Middle frontal gyrus (tissue), 1 donor: Measurements from ENCODE around the gene RCE1.
A peak's percentile ranks its signal among the peaks of the same experiment; 100 is the strongest.

Source experiments
- DNase-seq: peaks from one replicate; pipeline ENCODE4 v3.0.0-alpha.2; 2015; ENCODE audit warnings: low spot score; ENCODE audit errors: extremely low spot score

The RCE1 gene

DNA sequence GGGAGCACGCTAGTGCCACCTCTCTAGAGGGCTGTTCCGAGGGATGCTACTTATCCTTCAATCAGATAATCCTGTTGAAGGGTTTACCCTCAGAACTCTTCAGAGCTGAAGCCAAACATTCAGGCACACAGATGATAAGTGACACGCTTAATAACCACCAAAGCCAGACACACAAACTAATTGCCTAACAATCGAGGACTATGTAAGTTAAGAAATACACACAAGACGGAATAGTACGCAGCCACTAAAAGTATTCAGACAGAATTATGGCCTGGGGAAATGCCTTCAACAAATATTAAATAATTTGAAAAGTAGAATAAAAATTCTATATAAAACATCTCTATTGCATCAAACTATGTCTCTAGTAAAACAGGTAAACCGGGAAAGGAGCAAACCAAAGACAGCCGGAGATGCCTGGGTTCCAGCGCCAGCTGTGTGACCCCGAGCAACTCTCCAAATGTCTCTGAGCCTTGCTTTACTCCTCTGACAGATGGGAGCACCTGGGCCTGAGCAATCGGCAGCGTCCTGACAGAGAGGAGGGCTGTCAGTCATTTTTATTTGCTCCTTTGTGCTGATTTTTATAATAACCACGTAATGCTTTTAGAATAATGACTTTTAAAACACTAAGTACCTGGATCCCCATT is 25.0 kb downstream of the RCE1 start:
- no peak for DNase-seq

DNA sequence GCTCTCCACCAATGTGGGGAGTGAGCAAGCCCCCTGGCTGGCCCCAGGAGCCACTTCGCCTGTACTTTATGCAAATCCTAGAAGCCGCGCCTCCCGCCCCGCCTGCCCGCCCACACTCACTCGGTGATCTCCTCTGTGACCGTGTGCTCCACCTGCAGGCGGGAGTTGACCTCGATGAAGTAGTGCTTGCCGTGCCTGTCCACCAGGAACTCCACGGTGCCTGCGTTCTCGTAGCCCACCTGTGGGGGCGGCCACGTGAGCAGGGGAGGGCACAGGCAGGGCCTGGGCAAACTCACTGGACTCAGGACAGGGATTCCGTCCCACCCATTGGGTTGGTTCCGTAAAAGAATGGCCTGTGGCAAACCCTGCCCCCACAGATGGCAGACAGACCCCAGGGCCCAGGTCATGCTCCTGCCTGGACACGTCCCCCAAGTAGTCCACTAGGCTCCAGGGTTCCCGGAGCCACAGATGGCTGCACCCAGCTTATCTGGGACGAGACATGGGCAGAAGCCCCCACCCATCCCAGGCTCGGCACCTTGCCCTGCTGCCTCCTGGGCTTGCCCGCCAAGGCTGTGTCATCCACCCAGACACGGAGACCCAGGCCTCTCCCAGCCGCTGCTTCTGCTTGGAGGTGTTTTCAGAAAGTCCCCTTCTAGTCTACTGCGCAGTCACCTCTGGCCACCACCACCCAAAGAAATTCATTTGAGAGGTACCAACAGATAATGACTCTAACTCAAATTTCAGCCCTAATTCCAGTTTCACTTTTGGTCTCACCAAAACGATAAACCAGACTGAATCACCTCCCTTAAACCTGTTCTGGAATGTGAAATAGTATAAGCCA is 25.7 kb downstream of the RCE1 start:
- DNase-seq: no peak

DNA sequence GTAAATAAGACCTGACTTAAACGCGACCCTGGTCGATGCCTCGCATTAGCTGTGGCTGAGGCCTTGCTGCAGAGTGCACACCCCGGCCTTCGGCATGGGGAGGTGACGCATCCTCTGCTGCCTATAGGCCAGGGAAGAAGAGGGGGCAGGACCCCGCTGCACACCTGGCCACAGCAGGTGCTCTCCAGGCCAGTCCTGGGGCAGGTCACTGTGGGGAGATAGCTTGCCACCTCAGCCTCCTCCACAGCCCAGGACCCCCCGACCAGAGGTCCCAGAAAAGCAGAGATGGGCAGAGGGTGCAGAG is 26.3 kb downstream of the RCE1 start:
- DNase-seq: no peak

DNA sequence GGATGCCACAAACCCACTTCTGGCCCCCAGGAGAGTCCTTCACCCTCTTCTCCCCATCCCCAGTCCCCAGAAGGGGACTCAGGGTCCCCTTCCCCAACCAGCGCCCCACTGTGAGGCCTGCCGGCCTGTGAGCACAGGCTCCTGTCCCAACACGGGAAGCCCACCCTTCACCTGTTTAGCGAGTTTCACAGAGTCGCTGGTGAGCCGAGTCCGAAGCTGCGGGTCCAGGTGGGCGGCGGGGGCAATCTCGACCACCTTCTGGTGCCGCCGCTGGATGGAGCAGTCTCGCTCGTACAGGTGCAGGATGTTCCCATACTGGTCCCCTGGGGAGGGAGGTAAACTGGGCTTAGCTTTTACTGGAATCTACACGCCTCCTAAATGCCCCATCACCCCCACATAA is 26.9 kb downstream of the RCE1 start:
- DNase-seq: no peak

DNA sequence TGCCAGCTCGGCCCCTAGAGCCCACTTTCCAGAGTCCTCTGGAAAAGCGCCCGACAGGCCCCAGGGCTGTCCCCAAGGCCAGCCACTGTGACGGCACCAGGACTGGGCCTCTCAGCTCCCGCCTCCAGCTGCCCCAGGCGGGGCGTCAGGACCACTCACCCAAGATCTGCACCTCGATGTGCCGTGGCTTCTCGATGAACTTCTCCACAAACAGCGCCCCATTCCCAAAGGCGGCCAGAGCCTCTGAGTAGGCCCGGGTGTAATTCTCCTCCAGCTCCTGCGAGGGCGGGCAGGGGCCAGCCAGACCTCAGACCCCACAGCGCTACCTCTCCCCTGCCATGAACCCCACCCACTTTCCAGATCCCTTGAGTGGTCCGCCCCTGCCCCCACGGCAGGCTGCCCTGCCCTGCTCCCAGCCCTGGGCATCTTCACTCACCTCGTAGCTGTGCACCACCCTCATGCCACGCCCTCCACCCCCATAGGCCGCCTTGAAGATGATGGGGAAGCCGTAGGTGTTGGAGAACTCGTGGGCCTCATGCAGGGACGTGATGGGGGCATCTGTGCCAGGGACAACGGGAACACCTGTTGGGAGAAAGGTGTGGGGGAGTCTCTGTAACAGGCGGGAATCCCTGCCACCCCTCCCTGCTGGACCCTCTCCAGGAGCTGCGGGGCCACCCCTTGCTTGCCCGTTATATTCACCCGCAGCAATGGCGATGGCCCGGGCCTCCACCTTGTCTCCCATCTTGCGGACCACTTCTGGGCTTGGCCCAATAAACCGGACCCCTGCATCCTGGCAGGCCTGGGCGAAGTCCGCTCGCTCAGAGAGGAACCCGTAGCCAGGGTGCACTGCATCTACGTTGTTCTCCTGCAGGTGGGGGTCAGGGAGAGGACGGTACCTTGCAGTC is 27.6 kb downstream of the RCE1 start:
- no peak for DNase-seq

DNA sequence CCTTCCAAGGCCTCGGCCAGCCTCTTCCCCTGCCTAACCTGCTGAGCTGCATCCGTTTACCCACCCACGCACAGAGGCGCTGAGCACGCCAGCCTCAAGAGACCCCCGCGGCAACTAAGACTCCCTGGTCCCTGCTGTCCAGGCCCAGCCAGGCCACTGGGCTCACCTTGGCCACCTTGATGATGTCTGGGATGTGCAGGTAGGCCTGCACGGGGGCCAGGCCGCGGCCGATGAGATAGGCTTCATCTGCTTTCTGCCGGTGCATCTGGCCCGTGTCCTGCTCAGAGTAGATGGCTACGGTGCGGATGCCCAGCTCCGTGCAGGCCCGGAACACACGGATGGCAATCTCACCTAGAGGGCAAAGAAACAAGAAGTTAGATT is 28.3 kb downstream of the RCE1 start:
- no peak for DNase-seq

DNA sequence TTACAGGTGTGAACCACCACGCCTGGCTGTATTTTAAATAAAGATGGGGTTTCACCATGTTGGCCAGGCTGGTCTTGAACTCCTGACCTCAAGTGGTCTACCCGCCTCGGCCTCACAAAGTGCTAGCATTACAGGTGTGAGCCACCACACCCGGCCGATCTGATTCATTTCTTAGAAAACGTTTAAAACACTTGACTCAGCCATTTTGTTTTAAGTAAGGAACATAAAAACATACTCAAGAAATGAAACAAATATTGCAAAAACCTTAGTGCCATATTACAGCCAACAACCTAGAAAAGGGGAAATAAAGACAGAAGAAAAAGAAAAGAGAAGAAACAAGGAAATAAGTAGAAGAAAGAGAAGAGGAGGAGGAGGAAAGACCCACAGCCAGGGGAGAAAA is 31.0 kb downstream of the RCE1 start:
- no peak for DNase-seq

DNA sequence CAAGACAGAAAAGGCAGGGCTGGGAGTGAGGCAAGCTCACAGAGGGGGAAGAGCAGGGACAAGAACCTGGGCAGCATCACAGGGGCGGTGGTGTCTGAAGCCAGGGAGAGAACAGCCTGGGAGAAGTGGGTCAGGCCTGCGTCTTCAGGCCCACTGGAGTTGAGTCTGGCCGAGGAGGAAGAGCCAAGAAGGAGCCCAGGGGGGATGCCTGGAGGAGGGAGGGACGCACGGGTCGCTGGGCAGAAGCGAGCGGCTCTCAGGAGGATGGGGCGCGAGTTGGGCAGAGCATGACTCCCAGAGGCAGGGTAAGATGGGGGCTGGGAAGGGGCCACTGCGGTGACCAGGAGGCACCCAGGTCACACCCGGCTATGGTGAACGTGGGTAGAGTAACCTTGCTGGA is 32.1 kb downstream of the RCE1 start:
- DNase-seq: no peak

DNA sequence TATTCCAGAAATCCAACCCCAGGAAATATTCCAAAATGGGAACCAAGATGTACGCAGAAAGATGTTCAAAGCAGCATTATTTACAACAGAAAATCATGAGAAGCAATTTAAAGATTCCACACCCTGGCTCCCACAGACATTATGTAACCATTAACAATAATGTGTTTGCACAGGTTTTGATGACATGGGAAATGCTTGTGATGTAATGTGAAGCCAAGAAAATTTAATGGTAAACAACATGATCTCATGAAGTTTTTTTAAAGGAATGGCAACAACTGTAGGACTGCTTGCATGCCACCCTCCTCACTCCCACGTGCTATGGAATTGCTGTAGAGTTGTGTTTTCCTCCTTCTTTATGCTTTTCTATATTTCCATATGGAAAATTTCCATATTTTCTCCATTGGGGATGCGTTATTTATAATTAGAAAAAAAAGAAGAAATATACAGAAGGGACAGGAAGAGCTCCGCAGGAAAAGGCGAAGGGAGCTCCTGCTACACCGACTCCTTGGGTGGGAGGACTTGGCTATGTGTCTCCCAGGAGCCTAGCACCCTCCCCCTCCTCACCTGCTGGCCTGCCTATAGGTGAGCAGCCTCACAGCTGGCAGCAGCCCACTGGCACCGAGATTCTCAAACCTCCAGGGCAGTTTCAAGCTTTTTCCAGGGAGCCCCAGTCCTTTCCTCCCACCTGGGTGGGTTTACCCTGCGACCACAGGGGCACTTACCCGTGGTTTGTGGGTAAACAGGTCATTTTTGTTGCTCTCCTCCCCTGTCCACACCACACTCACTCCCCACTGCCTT is 34.5 kb downstream of the RCE1 start:
- DNase-seq: no peak

DNA sequence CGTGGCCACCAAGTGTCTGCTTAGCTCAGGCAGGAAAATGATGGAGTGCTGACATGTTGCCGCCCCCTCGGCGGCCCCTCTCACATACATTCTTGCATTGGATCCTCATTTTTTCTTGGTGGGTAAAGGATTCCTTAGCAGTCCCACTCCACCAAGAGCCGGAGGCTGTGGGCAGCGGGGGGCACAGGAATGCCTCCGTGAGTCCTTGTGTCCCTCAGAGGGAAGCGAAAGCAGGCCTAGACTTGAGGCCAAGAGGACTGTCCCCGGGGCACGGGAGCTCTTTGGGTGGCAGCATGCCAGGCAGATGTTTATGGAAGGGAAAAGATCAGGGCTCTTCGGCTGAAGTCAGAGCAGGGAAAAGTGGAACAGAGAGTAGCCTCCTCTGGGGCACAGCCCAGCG is 35.2 kb downstream of the RCE1 start:
- DNase-seq: no peak

DNA sequence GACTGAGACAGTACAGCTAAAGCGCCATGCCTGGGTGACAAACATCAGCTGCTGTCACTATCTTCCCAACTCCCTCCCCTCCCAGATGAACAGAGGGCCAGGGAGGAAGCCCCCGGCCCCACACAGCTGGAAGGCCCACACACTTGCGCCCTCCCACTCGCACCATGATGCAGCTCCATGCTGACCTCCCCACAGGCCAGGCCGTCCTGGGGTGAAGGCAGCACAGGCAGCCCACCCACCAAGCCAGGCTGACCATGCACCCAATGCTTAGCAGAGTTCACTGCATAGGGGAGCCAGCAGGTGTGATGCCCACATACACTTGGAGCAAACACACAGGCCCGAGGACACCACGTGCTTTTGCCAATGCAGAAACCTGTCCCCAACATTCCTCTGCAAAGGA is 35.8 kb downstream of the RCE1 start:
- no peak for DNase-seq

DNA sequence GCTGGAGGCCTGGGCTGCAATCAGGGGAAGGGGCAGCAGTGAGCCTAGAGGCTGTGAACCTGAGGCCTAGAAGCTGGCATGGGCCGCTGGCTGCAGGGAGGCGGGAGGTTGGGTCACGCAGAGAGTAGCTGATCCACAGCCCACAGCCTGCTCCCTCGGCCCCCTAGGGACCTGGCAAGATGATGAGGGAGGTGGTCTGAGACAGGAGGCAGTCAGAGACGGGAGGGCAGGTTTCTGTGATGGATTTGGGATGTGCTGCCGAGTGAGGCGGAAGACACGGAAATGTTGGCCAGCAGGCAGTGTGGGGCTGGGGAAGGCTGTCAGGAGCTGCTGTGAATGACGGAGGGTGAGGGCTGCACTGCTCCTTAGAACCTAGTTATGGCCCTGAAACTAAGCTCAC is 36.3 kb downstream of the RCE1 start:
- no peak for DNase-seq

DNA sequence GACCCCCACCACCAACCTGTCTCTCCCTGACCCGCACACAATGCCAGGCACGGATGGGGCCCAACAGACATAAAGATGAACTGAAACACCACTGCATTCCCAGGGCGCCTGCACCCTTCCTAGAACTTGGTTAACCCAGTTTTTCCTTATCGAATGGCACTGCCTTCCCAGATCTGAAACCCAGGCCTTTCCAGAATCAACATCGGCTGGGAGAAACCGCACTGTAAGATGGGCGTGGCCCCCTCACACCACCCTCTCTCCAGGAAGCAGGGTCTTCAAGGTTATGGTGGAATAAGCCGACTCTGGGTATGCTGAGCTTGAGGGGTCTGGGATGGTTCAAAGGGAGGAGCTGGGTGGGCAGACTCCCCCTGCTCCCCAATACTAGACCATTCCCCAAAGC is 36.8 kb downstream of the RCE1 start:
- DNase-seq: no peak

DNA sequence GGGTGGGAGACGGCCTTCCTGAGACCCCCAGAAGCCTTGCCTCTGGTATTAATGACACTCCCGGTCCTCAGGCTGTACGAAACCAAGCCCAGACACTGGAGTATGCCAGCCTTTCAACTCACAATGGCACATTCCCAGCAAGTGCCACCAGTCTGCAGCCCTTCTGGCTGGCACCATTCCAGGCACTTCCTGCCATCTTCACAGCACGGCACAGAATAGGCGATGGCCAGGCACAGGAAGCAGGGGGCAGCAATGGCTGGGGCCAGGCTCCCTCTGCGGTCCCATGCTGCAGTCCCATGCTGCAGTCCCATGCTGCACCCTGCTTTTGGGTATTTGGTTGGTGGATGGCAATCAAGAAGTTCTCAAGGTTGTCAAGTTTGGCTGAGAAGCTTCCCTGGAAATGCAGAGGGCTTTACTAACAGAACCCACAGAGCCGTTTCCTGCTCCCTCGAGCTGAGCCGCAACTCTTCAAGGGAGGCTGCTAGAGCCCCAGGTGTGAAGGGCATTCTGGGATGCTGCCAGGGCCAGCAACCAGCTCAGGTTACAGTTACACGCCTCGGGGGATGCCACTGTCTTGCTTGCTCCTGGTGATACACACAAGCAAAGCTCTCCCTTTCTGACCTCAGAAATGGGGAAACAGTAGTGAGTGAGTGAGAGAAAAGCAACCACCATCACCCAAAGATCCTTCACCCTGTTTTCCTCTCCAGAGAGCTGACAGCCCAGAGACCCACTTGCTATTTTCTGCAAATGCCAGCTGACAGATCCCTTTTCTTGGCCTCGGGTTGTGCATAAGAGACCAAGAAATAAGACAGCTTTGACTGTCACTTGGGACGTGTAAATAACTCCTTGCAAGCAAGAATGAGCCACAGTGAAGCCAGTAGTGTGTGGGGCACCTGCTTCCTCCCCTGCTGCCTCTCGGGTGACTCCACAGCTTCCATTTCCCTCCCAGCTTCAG is 37.5 kb downstream of the RCE1 start:
- DNase-seq: no peak

DNA sequence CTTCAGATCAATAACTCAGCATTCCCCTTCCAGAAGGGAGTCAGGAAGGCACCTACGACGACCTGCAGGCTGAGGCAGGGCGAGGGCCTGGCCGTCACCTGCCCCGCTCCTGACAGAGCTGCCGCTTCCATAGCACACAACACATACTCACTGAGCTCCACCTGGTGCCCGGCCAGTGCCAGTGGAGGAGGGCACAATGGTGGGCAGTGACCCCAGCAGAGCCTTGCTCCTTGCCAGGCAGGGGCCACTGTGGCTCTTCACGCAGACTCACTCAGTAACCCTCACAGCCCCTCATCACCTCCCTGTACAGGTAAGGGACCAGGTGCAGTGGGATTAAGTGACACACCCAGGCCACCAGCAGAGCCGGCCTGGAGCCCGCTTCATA is 38.2 kb downstream of the RCE1 start:
- no peak for DNase-seq

DNA sequence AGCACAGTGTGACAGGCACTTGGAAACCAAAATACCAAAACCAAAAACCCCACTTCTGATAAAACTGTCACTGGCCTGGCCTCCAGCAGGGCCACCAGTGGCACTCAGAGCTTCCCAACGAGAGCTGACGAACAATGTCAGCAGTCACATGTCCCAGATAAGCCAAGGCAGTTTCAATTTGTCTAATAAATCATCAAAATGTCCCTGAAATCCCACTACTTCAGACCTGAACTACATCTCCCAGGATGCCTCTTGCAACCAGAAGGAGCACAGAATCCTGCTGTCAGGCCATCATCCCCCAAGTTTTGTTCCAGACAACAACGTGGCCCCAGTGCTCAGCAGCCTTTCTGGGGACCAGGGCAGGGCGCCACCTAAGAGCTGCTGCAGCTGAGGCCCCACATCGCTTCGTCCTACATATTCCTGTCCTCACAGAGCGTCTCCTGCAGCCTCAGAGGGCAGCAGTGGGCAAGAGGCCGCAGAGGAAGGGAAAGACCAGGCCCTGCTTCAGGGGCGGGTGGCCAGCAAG is 38.7 kb downstream of the RCE1 start:
- DNase-seq: no peak

DNA sequence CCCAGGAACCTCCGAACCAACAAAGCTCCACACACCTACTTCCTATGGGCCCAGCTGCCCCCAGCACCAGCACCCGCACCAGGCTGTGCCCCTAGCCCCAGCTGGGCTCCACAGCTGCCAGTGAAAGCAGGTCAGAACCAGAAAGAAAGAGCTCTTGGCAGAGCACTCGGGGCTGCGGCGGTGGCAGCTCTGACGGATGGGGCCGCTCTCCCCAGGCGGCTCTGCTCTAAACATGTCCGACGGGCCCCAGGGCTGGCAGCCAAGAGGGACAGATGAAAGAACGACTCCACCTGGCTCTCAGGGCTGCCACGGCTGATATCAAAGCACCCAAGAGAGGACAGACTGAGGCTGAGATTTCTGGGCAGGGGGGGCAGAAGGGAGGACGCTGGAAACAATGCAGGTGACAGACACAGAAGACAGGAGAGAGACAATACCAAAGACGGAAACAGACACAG is 39.3 kb downstream of the RCE1 start:
- DNase-seq: peak; percentile 19

DNA sequence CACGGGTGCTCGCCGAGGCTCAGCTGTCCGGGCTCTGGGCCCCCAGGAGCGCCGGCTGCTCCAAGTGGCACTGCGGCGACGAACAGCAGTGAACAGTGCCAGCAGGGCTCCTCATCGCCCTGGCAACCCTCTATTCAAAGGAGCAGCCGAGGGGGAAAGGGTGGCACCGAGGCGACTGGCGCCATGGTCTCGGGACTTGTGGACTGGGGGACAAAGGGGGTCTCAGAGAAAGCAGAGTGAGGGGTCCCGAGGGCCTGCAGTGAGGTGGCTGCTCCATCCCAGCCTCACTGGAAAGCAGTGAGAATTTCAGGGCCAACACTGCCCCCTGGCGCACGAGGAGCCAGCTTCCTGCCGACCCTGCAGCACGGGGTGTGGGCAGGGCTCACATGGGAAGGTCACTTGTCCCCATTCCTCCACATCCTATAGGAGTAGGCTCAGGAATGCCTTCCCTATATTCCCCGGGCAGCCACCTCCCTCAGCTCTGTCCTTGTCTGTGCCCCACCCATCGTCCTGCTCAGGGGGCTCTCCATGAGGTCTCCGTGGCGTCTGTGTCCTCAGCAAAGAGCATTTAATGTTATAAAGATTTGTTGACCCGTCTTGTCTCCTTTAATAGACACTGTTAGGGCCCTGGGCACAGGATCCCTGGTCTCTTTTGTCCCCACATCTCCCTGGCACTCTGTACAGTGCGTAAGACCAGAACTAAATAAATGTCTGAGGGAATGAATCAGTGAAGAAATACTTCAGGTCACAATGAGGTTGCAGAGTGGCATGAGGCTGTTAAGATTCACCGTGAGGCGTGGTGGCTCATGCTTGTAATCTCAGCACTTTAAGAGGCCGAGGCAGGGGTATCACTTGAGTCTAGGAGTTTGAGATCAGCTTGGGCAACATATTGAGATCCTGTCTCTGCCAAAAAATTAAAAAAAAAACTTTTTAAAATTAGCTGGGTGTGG is 40.0 kb downstream of the RCE1 start:
- DNase-seq: peak; percentile 76

DNA sequence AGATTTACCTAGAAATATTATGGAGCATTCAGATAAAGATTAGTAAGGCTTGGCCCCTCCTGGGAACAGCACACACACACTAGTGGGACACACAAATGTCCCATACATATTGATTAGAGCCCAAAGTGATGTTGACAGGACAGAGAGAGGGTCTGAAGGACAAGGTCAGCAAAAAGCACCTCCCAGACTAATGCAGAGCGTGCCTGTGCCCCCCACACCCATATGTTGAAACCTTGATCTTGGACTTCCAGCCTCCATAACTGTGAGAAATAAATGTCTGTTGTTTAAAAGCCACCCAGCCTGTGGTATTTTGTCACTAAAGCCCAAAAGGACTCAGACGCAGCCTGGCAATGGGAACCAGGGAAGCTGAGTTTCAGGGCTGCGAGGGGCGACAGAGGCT is 41.2 kb downstream of the RCE1 start:
- no peak for DNase-seq
